ENCODE results near the gene PARP1. TPM values are rescaled to one million over a fixed set of nuclear protein-coding genes. Genes with fewer than 3 reads are reported as not detected.

Gene PARP1
- polyA plus RNA-seq, 1 experiment: 111 TPM

GRCh38 chr1:226425431-226426031, 17.6 kb upstream of the PARP1 start:
- no peak overlapping the region for H3K27ac ChIP-seq (ENCODE audit: low read depth, low read length)
- ChIA-PET POLR2A (no interaction called here), CTCF (interaction anchor here (7.1 kb wide), 1 partner anchor 17 kb away, joined by 28 read pairs; the partner anchor contains the start of gene PARP1)
- H3K27me3 ChIP-seq (ENCODE audit: control insufficient read depth, insufficient read depth, low read length): peaks cover 7% of the 10 kb centered on the region
- TF ChIP-seq, protein P1, sequence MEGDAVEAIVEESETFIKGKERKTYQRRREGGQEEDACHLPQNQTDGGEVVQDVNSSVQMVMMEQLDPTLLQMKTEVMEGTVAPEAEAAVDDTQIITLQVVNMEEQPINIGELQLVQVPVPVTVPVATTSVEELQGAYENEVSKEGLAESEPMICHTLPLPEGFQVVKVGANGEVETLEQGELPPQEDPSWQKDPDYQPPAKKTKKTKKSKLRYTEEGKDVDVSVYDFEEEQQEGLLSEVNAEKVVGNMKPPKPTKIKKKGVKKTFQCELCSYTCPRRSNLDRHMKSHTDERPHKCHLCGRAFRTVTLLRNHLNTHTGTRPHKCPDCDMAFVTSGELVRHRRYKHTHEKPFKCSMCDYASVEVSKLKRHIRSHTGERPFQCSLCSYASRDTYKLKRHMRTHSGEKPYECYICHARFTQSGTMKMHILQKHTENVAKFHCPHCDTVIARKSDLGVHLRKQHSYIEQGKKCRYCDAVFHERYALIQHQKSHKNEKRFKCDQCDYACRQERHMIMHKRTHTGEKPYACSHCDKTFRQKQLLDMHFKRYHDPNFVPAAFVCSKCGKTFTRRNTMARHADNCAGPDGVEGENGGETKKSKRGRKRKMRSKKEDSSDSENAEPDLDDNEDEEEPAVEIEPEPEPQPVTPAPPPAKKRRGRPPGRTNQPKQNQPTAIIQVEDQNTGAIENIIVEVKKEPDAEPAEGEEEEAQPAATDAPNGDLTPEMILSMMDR (IDR thresholded peaks at IDR 0.05; ENCODE audit: low read depth, low read length): no peak
- H3K9me3 ChIP-seq (ENCODE audit: control insufficient read depth, insufficient read depth, low read length): no peaks in the 10 kb centered on the region
- no peak for DNase-seq (ENCODE audit: low read depth, low spot score)
- no peak overlapping the region for H3K4me3 ChIP-seq (ENCODE audit: low read depth, low read length)

DNA sequence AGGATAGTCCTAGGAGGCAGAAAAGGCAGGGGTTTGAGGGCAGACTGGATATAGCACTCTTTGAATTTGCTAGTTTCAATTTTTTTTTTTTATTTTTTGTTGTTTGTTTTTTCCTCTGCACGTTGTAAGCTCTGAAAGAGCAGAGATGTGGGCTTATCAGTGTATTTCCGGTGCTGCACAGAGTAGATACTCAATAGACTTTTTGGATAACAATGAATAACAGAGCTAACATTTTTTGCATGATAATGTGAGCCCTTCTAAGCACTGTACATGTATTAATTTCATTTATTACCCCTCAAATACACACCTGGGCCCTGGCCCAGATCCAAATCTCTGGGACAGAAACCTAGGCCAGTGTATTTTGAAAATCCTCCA, 17.1 kb upstream of the PARP1 start:
- DNase-seq (ENCODE audit: low read depth, low spot score): no peak
- ChIA-PET CTCF (interaction anchor here (7.1 kb wide), 1 partner anchor 17 kb away, joined by 28 read pairs; the partner anchor contains the start of gene PARP1), POLR2A (no interaction called here)
- TF ChIP-seq, protein P1 (IDR thresholded peaks at IDR 0.05; ENCODE audit: low read depth, low read length): no peak
- H3K27me3 ChIP-seq (ENCODE audit: control insufficient read depth, insufficient read depth, low read length): peaks cover 8% of the 10 kb centered on the region
- no peaks in the 10 kb centered on the region for H3K9me3 ChIP-seq (ENCODE audit: control insufficient read depth, insufficient read depth, low read length)
- no peak overlapping the region for H3K4me3 ChIP-seq (ENCODE audit: low read depth, low read length)
- no peak overlapping the region for H3K27ac ChIP-seq (ENCODE audit: low read depth, low read length)

- H3K27me3 ChIP-seq (ENCODE audit: control insufficient read depth, insufficient read depth, low read length): peaks cover 9% of the 10 kb centered on the region
- TF ChIP-seq, protein P1 (IDR thresholded peaks at IDR 0.05; ENCODE audit: low read depth, low read length): peak; percentile 51
- no peak for DNase-seq (ENCODE audit: low read depth, low spot score)
- POLR2A ChIA-PET: no interaction called here
- H3K9me3 ChIP-seq (ENCODE audit: control insufficient read depth, insufficient read depth, low read length): no peaks in the 10 kb centered on the region
- H3K4me3 ChIP-seq (ENCODE audit: low read depth, low read length): no peak overlapping the region
- H3K27ac ChIP-seq (ENCODE audit: low read depth, low read length): no peak overlapping the region
- CTCF ChIA-PET: interaction anchor here (7.1 kb wide), 1 partner anchor 16 kb away, joined by 28 read pairs; the partner anchor contains the start of gene PARP1
Observed at GRCh38 chr1:226424221-226425003, 16.5 kb upstream of the PARP1 start.

DNA sequence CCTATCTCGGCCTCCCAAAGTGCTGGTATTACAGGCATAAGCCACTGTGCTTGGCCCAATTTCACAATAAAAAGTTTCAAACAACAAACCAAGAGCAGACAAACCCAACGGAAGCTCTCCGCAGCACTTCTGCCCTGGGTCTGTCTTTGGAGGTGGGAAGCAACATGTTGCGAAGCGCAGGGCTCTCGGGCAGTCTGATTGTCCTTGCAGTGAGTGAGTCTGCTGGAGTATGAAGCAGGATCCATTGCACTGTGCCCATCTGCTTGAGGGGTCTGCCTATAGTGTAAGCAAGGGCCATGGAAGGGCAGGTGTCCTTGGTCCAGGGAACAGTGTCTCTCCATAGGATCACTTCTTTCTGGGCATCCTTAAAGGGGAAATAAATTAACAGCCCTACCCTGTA, 14.6 kb upstream of the PARP1 start:
- Histone ChIP-seq H3K27me3 (ENCODE audit: control insufficient read depth, insufficient read depth, low read length) (peaks cover 17% of the 10 kb centered on the region), H3K27ac (ENCODE audit: low read depth, low read length) (no peak overlapping the region), H3K9me3 (ENCODE audit: control insufficient read depth, insufficient read depth, low read length) (no peaks in the 10 kb centered on the region), H3K4me3 (ENCODE audit: low read depth, low read length) (no peak overlapping the region)
- DNase-seq (ENCODE audit: low read depth, low spot score): no peak
- TF ChIP-seq, protein P1 (IDR thresholded peaks at IDR 0.05; ENCODE audit: low read depth, low read length): no peak
- ChIA-PET POLR2A (no interaction called here), CTCF (interaction anchor here (7.1 kb wide), 1 partner anchor 14 kb away, joined by 28 read pairs; the partner anchor contains the start of gene PARP1)

DNA sequence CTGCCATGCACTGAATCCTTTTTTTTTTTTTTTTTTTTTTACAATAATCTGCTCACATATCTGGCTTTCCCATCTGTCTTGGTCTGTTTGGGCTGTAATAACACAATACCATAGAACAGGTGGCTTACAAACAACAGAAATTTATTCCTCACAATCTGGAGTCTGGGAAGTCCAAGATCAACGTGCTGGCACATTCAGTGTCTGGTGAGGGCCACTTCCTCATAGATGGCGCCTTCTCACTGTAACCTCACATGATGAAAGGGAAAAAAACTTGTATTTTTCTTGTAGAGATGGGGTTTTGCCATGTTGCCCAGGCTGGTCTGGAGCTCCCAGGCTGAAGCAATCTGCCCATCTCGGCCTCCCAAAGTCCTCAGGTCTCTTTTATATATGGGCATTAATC, 13.0 kb upstream of the PARP1 start:
- Histone ChIP-seq H3K27ac (ENCODE audit: low read depth, low read length) (no peak overlapping the region), H3K27me3 (ENCODE audit: control insufficient read depth, insufficient read depth, low read length) (peaks cover 25% of the 10 kb centered on the region), H3K9me3 (ENCODE audit: control insufficient read depth, insufficient read depth, low read length) (no peaks in the 10 kb centered on the region), H3K4me3 (ENCODE audit: low read depth, low read length) (no peak overlapping the region)
- ChIA-PET POLR2A (no interaction called here), CTCF (interaction anchor here (7.1 kb wide), 1 partner anchor 13 kb away, joined by 28 read pairs; the partner anchor contains the start of gene PARP1)
- no peak for DNase-seq (ENCODE audit: low read depth, low spot score)
- TF ChIP-seq, protein P1 (IDR thresholded peaks at IDR 0.05; ENCODE audit: low read depth, low read length): no peak
